GM19395 (cell line): ENCODE data around the gene CALY.
A peak's percentile ranks its signal among the peaks of the same experiment; 100 is the strongest.

ENCODE experiments used
- ATAC-seq: cut with Tn5 transposase; IDR thresholded peaks from one replicate; pipeline ENCODE4 v1.9.1; 2021; ENCODE audit warnings: mild to moderate bottlenecking, moderate library complexity; ENCODE audit not compliant: unreplicated experiment

Gene CALY

GRCh38 chr10:133292919-133293809 is 43.5 kb downstream of the CALY start:
- ATAC-seq = no peak

GRCh38 chr10:133289761-133290160 is 46.9 kb downstream of the CALY start:
- no peak for ATAC-seq

GRCh38 chr10:133287832-133288500 is 48.7 kb downstream of the CALY start:
- ATAC-seq = no peak

- no peak for ATAC-seq
Measured at GRCh38 chr10:133286366-133286765, 50.3 kb downstream of the CALY start.

GRCh38 chr10:133285217-133285616 is 51.5 kb downstream of the CALY start:
- no peak for ATAC-seq

- no peak for ATAC-seq
Measured at GRCh38 chr10:133283931-133284330, 52.8 kb downstream of the CALY start.

- no peak for ATAC-seq
Measured at GRCh38 chr10:133282846-133283390, 53.8 kb downstream of the CALY start.

- ATAC-seq = no peak
Measured at GRCh38 chr10:133281628-133282372, 54.9 kb downstream of the CALY start.

GRCh38 chr10:133281084-133281483 is 55.6 kb downstream of the CALY start:
- ATAC-seq = no peak

GRCh38 chr10:133280391-133281059 is 56.2 kb downstream of the CALY start:
- no peak for ATAC-seq

- ATAC-seq = no peak
Measured at GRCh38 chr10:133279326-133280226, 57.1 kb downstream of the CALY start.

- peak; percentile 44 for ATAC-seq
Measured at GRCh38 chr10:133278577-133279265, 58.0 kb downstream of the CALY start.

GRCh38 chr10:133277993-133278576 is 58.6 kb downstream of the CALY start:
- no peak for ATAC-seq

GRCh38 chr10:133277277-133277992 is 59.3 kb downstream of the CALY start:
- ATAC-seq = no peak

- peak; percentile 45 for ATAC-seq
Measured at GRCh38 chr10:133276435-133277201, 60.1 kb downstream of the CALY start, which contains the start of gene ADAM8. ADAM8 (minus strand) TSS chr10:133276868; CDS start chr10:133276817, 51 bp downstream.

- peak; percentile 0 for ATAC-seq
Measured at GRCh38 chr10:133276100-133276434, 60.6 kb downstream of the CALY start.

- peak; percentile 38 for ATAC-seq
Measured at GRCh38 chr10:133275684-133276092, 61.0 kb downstream of the CALY start.
